Stimulated activated CD8-positive, alpha-beta memory T cell treated with anti-CD3 and anti-CD28 coated beads, Interleukin-4, amount 100 ng/mL, for 4 hours (primary cell): Measurements from ENCODE around the gene AOAH.
"Not testable (repeated sequence)": the region's sequence is repeated elsewhere in the genome, so short reads cannot be mapped to it uniquely, and the experiment has no call there.

Source experiments
- DNase-seq, 2 donors: peaks; one replicate each; pipeline ENCODE4 v3.0.0-alpha.2; 2020; ENCODE audit warnings: low read depth in 2 of 2, low spot score in 1 of 2

The AOAH gene

DNA sequence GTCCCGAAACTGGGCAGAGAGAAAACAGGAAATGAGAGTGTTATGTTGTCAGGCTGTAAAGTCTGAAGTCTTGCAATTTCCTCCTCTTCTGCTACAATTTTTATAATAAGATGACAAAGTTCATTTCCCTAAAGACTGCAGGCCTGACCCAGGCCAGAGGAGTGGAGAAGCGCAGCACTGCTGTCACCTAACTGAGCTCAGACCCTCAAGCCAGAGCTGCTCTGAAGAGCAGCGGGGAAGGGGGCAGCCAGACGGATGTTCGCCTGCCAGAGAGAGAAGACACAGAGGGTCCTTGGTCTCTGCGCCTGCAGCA, 12.6 kb upstream of the AOAH start:
- no peak for DNase-seq

DNA sequence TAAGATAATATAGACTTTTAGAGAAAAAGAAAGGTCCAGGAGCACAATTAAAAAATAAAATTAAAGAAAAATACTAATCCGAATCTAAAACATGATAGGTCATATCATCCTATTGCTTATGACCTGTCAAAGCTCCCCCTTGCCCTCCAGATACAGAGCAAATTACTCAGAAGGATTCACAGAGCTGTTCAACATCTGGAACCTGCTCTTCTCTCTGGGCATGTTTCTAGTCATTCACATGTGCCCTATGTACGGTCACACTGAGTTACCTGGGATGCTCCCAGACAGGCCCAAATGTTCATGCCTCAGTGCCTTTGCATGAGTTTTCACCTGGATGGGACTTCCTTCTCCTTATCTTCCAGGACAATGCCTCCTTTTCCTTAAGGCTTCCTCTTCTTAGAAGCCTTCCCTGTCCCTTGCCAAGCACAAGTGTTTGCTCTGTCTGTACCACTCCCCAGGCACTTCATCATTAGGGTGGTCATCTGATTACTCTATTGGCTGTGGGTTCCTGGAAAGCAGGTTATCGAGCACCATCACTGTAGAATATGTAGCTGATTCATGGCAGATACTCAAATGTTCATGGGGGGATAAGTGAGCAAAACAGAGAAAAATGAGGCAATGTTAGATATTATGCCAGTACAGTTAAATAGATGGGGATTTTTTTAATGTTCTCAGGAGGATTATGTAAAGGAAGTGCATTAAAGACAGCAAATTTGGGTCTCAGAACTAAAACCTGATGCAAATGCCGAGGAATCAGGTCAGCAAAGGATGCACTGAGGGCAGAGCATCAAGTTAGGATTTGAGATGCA, 12.0 kb upstream of the AOAH start:
- DNase-seq: no peak

DNA sequence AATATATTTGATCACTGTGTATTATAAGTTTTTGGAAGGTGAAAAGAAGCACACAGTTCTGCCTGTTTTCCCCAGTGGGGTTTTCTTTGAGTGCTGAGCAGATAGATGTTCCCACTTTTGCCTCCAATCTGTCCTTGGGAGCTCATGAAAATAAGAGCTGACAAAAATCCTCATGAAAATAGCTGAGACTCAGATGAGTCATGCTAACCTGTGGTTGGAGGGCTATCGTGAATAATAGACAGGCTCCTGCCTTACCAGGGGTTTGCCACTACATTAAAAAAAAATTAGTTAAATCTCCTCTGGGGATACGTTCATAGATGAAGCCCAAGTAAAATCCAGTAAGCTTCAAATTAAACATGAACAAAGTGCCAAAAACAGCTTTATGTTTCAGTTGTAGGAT, 10.9 kb upstream of the AOAH start:
- no peak for DNase-seq

DNA sequence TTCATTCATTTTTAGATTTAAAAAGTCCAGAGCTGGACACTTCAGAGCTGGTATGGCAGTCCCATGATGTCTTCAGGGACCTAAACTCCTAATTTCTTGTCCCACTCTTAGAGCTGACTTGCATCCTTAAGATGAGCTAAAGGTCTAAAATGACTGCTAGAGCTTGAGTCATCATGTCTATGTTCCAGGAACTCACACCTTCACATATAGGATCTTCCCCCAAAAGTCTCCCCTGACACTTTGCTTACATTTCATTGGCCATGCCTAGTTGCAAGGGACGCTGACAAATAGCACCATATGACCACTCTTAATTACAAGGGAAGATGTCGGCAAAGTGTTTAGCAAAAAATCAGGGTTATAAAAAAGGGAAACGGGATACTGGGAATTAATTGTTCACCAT, 10.4 kb upstream of the AOAH start:
- no peak for DNase-seq

DNA sequence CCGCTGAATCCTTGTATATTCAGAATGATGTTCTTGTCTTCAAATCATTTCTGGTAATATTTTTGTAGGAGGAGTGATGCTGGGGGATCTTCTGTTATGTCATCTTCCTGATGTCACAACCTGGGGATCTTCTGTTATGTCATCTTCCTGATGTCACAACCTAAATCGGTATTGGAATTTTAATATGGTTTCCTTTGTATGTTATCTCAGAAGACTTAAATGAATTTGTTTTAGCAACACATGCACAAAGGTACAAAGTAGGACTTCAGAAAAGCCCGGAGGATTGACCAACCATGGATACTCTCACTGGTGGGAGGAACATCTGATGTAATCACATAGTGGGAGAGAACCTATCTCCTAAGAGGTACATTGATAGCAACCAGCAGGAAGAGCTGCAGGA, 9.1 kb upstream of the AOAH start:
- no peak for DNase-seq

DNA sequence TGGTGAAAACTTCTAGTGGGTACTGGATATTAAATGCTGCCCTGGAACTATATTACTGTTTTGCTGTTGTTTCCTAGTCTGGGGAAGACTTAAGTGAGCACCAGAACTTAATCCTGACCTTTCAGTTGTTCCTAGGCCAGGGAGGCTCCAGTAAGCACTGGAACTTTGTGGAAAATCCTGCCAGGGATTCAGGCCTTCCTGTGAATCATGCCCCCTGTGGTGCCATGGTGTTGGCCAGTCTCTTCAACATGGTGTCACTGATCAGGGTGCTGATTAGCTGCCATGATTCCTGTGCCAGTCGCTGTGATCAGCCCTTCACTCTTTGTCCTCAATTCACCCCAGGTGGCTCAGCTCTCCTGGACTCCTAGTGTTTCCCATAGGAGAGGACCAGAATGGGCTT, 8.5 kb upstream of the AOAH start:
- no peak for DNase-seq

DNA sequence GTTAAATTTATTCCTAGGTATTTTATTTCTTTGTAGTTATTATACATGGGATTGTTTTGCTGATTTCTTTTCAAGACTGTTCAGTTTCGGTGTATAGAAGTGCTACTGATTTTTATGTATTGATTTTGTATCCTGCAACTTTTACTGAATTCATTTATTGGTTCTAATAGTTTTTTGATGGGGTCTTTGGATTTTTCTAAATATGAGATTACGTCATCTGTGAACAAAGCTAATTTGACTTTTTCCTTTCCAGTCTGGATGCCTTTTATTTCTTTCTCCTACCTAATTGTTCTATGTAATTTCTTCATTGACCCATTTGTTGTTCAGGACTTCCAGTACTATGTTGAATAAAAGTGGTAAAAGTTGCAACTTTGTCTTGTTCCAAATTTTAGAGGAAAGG, 5.8 kb upstream of the AOAH start:
- DNase-seq: no peak

DNA sequence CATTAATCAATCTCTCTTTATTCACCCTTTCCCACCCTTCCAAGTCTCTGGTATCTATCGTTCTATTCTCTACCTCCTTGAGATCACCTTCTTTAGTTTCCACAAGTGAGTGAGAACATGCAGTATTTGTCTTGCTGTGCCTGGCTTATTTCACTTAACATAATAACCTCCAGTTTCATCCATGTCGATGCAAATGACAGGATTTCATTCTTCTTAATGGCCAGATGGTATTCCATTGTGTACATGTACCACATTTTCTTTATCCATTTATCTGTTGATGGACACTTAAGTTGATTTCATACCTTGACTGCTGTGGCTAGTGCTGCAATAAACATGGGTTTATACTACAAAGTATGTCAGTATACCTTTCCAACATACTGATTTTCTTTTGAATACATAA, 3.8 kb upstream of the AOAH start:
- DNase-seq: no peak

DNA sequence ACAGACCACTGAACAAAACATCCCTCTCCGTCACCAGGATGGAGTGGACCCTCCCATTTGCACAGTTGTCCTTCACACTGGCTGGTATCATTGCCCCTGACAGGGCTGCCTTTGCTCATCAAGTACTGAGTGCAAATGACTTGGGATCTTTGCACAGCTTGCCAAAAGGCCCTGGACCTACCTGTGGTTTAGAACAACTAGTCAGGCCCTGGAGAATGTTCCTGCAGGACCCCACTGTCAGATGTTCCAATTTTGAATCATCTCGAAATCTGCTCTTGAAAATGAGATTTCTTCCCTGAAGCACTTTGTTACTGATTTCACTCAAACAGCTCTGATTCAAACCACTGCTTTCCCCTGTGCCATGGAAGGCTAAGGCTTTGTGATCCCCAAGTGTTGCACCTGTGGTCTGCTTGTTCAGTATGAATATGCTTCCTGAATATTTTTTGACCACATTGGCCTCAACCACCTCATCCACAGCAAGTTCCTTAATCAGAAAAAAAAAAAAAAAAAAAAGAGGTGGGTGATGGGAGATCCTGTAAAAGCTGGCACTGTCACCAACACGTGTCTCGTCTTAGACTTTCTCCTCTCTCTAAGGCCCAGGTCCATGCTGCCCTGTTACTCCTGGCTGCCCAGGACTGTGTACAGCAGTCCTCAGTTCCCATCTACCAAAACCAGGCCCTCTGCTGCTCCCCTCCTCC, 2.7 kb upstream of the AOAH start:
- no peak for DNase-seq

DNA sequence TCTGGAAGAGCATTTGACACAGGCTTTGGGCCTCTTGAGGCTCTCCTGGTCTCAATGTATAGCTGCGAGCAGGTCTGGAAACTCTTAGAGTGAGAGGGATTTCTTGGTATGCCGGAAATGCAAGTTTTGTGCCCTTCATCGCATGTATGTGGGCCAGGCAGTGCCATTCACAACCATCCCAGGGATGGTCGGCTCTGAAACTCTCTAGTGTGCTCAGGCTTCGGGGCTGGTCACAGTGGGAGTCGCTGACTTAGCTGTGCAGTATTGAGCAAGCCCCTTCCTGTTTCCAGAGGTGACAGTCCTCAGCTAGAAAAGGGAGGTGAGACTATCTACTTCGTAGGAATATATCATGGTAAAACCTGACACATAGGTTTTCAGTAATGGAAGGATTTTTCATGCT, 2.0 kb upstream of the AOAH start:
- DNase-seq: no peak

DNA sequence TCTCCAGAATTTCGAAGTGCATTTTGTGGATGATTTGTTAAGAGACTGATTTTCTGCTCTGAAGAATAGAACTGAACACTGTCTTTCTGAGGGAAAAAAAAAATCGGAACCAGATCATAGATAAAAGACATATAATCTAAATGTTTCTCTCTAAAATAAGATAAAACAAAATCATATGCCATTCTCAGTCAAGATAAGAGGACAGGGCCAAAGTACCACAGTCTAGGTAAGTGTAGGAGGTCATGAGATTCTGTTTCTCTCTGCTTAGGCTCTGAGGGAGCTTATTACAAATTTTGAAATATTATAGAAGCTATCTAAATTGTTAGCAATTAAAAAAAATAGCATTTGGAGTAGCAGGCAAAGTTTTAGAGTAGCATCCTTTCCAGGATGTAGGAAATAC, 702 bp upstream of the AOAH start:
- no peak for DNase-seq

DNA sequence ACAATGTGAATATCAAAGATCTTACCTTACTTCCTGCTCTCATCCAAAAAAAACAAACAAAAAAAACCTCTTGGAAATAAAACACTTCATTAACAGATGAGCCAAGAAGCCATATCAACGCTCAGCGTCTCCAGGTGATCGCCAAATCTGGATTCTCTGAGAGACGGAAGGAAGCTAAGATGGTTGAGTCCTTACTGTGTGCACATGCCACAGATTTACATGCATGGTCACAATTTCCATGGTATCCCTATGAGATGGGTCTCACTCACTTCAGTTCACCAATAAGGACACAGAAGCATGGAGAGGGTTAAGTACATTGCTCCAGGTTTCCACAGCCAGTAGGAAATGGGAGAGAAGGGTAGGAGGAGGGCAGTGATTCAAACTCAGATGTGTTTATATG, 1.0 kb downstream of the AOAH start:
- DNase-seq: no peak

DNA sequence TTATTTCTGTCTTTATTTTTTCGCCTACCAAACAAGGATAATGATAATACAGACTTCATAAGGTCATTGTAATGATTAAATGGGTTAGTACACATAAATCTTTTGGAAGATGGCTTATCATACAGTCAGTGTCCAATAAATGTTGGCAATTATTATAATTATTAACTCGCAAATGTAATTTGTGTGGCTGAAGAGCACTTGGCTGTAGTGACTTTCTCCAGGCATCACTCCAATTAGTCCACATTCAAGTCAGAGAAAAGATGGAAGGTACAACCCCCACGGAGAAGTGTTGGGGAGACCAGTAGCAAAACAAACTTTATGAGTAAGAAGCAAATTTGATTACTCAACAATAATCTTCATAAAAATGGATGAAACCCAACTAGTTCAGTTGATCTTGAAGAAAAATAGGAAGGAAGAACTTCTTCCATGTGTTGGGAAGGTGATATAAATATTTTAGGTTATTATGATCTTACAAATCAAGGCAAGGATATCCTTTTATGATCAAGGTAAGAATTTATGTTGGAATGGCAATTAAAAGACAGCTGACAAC, 5.1 kb downstream of the AOAH start:
- DNase-seq: no peak

DNA sequence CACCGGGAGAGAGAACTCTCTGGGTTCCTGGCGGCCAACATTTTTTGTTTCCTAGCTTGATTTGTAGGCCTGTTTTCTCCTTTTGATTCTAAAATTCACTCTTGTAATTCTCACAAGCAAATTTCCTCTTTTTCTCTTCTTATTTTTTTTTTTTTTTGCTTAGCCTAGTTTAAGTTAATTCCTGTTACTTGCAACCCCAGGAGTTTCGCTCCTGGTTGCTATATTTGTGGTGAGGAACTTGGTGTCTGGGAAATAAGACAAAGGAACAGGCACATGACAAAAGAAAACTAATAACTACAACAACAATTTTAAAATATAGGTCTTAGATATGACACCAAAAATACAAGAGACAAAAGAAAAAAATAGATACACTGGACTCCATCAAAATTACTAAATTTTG, 6.7 kb downstream of the AOAH start:
- no peak for DNase-seq

DNA sequence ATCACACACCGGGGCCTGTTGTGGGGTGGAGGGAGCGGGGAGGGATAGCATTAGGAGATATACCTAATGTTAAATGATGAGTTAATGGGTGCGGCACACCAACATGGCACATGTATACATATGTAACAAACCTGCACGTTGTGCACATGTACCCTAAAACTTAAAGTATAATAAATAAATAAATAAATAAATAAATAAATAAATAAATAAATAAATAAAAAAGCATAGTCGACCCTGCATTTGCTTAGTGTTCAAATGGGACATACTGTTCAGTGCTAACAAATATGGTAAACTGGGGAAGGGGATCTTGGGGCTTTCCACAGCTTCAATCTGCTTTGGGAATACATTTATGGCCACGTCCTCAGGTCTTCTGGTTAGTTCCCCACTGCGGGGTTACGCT, 7.5 kb downstream of the AOAH start:
- DNase-seq: not testable (repeated sequence)

DNA sequence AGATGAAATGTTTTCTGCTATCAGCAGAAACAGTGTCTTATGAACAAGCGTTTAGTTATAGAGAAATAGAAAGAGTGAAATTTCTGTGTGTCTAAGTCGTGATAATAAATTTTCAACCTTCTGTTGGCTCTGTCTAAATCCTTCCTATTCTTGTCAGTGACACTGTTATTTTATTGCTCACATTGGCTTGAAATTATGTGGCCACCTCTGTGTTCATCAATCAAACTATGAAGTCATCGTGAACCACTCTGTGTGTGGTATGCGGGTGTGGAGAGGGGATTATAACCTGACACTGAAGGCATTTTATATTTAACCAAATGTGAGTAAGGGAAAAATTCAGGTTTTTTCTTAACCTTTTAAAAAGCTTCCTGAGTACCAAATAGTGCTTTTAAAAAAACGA, 12.3 kb downstream of the AOAH start:
- no peak for DNase-seq

DNA sequence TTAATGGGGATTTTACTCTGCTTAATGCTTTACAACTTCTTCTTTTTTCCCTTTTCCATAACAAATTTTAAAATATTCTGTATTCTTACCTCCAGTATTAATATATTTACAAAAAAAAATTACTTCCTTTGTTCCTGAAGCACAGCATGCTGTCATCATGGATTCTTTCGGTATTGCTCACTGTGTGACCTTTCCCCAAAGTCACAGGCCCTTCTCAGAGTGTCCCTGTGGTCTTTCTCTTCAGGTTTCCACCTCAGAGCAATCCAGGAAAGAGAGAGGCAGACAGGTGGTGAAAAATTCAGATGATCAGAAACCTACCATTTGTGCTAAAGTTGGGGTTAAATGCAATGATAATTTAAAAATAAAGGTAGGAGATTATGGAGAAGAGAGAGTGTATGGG, 13.0 kb downstream of the AOAH start:
- DNase-seq: no peak

DNA sequence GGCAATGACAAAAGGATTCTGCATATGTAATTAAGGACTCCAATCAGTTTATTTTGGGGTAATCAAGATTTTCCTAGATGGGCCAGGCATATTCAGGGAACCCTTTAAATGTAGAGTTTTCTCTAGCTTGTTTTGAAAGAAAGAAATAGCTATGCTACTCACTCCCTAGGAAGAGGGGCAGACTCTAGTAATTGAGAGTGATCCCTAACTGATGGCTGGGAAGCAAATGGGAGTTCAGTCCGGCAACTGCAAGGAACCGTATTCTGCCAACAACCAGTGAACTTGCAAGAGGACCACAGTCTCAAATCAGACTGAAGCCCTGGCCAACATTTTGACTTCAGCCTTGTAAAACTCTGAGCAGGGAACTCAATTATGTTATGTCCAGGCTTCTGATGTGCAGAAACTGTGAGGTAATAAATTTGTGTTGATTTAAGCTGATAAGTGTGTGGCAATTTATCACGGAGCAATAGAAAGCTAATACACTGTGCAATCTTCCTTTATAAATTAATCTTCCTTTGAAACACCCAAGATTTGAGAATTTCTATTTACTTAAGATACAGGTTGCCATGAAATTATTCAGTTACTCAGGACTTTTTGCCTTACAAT, 14.0 kb downstream of the AOAH start:
- no peak for DNase-seq

DNA sequence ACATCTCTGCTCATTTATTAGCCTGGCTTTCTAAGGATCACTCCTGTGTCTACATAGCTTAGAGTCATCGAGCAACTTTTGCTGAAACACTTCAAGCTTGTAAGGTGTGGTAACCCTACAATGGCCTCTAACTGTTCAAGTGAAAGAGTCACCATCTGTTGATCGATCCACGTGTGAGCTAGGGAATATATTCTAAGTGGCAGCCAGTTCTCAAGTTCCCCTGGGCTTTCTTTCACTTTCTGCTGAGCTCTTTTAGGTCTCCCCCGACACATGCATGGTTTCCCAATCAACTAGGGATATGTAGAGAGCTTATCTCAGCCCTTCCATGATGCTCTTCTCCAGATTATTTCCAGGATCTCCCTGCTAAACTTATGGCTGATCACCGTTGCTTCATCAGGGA, 15.5 kb downstream of the AOAH start:
- DNase-seq: no peak

DNA sequence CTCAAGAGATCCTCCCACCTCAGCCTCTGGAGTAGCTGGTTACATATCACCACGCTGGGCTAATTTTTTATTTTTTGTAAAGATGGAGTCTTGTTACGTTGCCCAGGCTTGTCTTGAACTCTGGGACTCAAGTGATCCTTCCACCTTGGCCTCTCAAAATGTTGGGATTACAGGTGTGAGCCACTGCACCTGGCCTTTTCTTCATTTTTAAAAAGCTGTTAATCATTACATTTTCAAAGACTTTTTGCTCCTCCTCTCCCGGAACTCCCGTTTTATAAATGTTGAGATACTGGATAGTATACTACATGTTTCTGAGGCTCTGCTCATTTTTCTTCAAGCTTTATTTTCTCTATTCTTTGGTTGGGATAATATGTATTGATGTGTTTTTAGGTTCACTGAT, 16.4 kb downstream of the AOAH start:
- DNase-seq: no peak

DNA sequence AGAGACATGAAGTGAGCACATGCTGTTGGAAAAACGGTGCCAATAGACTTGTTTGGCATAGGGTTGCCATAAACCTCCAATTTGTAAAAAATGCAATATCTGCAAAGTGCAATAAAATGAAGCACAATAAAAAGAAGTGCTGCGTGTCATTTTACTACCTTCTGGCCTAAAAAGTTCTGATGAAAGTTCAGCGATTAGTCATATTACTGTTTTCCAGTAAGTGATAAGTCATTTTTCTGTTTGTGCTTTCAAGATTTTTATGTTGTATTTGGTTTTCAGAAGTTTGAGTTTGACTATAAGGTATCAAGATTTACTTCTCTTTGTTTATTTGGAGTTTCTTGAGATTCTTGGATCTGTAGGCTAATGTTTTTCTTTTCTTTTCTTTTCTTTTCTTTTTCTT, 16.8 kb downstream of the AOAH start:
- DNase-seq: no peak

DNA sequence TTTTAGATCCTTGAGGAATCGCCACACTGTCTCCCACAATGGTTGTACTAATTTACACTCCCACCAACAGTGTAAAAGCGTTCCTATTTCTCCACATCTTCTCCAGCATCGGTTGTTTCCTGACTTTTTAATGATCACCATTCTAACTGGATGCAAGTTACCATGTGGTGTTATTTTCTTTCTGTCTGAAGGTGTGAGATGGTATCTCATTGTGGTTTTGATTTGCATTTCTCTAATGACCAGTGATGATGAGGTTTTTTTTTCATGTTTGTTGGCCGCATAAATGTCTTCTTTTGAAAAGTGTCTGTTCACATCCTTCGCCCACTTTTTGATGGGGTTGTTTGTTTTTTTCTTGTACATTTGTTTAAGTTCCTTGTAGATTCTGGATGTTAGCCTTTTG, 20.4 kb downstream of the AOAH start:
- DNase-seq: not testable (repeated sequence)
